ENCODE measurements around the gene FPR2. TPM values are rescaled to one million over a fixed set of nuclear protein-coding genes. Genes with fewer than 3 reads are reported as not detected.

FPR2 gene
- total RNA-seq, 2 experiments from 2014 or later: not detected

DNA sequence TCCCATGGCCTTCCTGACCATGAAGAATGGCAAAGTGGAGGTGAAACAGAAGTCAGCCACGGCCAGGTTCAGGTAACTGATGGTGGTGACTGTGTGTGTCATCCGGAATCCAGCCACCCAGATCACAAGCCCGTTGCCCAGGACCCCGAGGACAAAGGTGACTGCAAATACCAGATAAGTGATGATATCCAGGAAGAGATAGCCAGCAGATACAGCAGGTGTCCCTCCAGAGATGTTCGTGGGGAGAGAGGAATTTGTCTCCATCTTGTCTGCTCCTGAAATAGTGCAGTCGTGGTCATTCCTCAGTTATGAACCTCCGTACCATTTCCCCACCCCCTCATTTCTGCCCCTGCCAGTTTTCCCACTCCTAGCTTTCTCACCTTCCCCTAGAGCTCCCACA is 14.2 kb upstream of the FPR2 start:
- Mint-ChIP-seq H3K36me3 (ENCODE audit: low read depth) (no peaks in the 10 kb centered on the region), H3K4me1 (ENCODE audit: low read depth) (no peaks in the 10 kb centered on the region)

GRCh38 chr19:51749979-51750378 is 11.0 kb upstream of the FPR2 start:
- CTCF ChIA-PET: no interaction called here
- no peak for ATAC-seq
- POLR2A ChIA-PET: no interaction called here
- Mint-ChIP-seq H3K27me3 (ENCODE audit: low read depth) (no peaks in the 10 kb centered on the region), H3K36me3 (ENCODE audit: low read depth) (no peaks in the 10 kb centered on the region), H3K27ac (no peak overlapping the region), H3K9me3 (ENCODE audit: insufficient read depth) (peaks cover 4% of the 10 kb centered on the region), H3K4me1 (ENCODE audit: low read depth) (no peaks in the 10 kb centered on the region), H3K4me3 (no peak overlapping the region)
- no peak for DNase-seq

More for the DNA sequence above, 14.2 kb upstream of the FPR2 start:
- CTCF ChIA-PET: no interaction called here
- Mint-ChIP-seq H3K27ac (no peak overlapping the region), H3K27me3 (ENCODE audit: low read depth) (no peaks in the 10 kb centered on the region), H3K9me3 (ENCODE audit: insufficient read depth) (peaks cover 4% of the 10 kb centered on the region), H3K4me3 (no peak overlapping the region)
- DNase-seq (no peak), ATAC-seq (no peak)
- POLR2A ChIA-PET: no interaction called here

GRCh38 chr19:51750400-51751094 is 10.4 kb upstream of the FPR2 start:
- ATAC-seq (no peak), DNase-seq (no peak)
- Mint-ChIP-seq H3K4me1 (ENCODE audit: low read depth) (no peaks in the 10 kb centered on the region), H3K27ac (no peak overlapping the region), H3K4me3 (no peak overlapping the region), H3K27me3 (ENCODE audit: low read depth) (no peaks in the 10 kb centered on the region), H3K36me3 (ENCODE audit: low read depth) (no peaks in the 10 kb centered on the region), H3K9me3 (ENCODE audit: insufficient read depth) (no peaks in the 10 kb centered on the region)
- POLR2A ChIA-PET: no interaction called here
- CTCF ChIA-PET: no interaction called here

- no peaks in the 10 kb centered on the region for H3K9me3 Mint-ChIP-seq (ENCODE audit: insufficient read depth)
- H3K27me3 Mint-ChIP-seq (ENCODE audit: low read depth): no peaks in the 10 kb centered on the region
- no peaks in the 10 kb centered on the region for H3K4me1 Mint-ChIP-seq (ENCODE audit: low read depth)
- DNase-seq (no peak), ATAC-seq (no peak)
- ChIA-PET POLR2A (no interaction called here), CTCF (no interaction called here)
- no peak within 1 kb of the TSS for H3K27ac Mint-ChIP-seq
- no peaks in the 10 kb centered on the region for H3K36me3 Mint-ChIP-seq (ENCODE audit: low read depth)
- no peak within 1 kb of the TSS for H3K4me3 Mint-ChIP-seq
Observed at GRCh38 chr19:51751655-51752054, 9.3 kb upstream of the FPR2 start, which contains the start of gene FPR1. Gene FPR1 (minus strand): TSS chr19:51751878. CDS start chr19:51746994, 4,884 bp downstream.

DNA sequence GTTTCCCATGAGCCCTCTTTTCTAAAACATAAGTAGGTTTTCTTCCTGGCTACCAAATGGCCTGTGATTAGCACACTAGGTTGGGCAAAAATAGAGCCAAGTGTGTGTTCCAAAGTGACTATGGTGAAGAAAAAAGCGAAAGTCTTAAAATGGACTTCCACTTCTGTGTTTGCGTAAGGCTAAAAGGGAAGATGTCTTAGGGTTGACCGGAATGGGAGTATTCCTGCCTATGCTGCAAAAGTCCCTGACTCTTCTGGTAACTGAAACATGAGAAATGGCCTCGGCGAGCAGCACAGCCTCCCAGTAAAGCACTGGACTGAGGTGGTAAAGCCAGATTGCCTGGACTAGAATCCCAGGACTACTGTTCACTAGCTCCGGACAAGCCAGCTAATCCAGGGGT is 6.9 kb upstream of the FPR2 start:
- ATAC-seq: no peak
- Mint-ChIP-seq H3K27me3 (ENCODE audit: low read depth) (no peaks in the 10 kb centered on the region), H3K36me3 (ENCODE audit: low read depth) (no peaks in the 10 kb centered on the region), H3K4me3 (no peak overlapping the region), H3K9me3 (ENCODE audit: insufficient read depth) (no peaks in the 10 kb centered on the region), H3K27ac (no peak overlapping the region), H3K4me1 (ENCODE audit: low read depth) (no peaks in the 10 kb centered on the region)
- ChIA-PET POLR2A (no interaction called here), CTCF (no interaction called here)
- DNase-seq: no peak

- H3K9me3 Mint-ChIP-seq (ENCODE audit: insufficient read depth): no peaks in the 10 kb centered on the region
- POLR2A ChIA-PET: no interaction called here
- H3K36me3 Mint-ChIP-seq (ENCODE audit: low read depth): no peaks in the 10 kb centered on the region
- H3K27ac Mint-ChIP-seq: no peak overlapping the region
- H3K4me1 Mint-ChIP-seq (ENCODE audit: low read depth): no peaks in the 10 kb centered on the region
- CTCF ChIA-PET: interaction anchor here (1.5 kb wide), 1 partner anchor 23 kb away, joined by 3 read pairs; no protein-coding TSS in a partner anchor
- no peak for ATAC-seq
- no peak overlapping the region for H3K4me3 Mint-ChIP-seq
- no peak for DNase-seq
- no peaks in the 10 kb centered on the region for H3K27me3 Mint-ChIP-seq (ENCODE audit: low read depth)
Observed at GRCh38 chr19:51754770-51755169, 6.2 kb upstream of the FPR2 start.

- POLR2A ChIA-PET: no interaction called here
- CTCF ChIA-PET: interaction anchor here (1.5 kb wide), 1 partner anchor 22 kb away, joined by 3 read pairs; no protein-coding TSS in a partner anchor
- Mint-ChIP-seq H3K27ac (no peak overlapping the region), H3K36me3 (ENCODE audit: low read depth) (no peaks in the 10 kb centered on the region), H3K9me3 (ENCODE audit: insufficient read depth) (no peaks in the 10 kb centered on the region), H3K4me1 (ENCODE audit: low read depth) (no peaks in the 10 kb centered on the region), H3K27me3 (ENCODE audit: low read depth) (no peaks in the 10 kb centered on the region), H3K4me3 (no peak overlapping the region)
- DNase-seq: no peak
- no peak for ATAC-seq
Observed at GRCh38 chr19:51755571-51755970, 5.4 kb upstream of the FPR2 start.

- ChIA-PET POLR2A (no interaction called here), CTCF (no interaction called here)
- no peaks in the 10 kb centered on the region for H3K27me3 Mint-ChIP-seq (ENCODE audit: low read depth)
- H3K4me1 Mint-ChIP-seq (ENCODE audit: low read depth): no peaks in the 10 kb centered on the region
- no peak overlapping the region for H3K4me3 Mint-ChIP-seq
- DNase-seq: no peak
- no peaks in the 10 kb centered on the region for H3K9me3 Mint-ChIP-seq (ENCODE audit: insufficient read depth)
- no peaks in the 10 kb centered on the region for H3K36me3 Mint-ChIP-seq (ENCODE audit: low read depth)
- H3K27ac Mint-ChIP-seq: no peak overlapping the region
- ATAC-seq: no peak
Observed at GRCh38 chr19:51761696-51762095, 716 bp downstream of the FPR2 start.

DNA sequence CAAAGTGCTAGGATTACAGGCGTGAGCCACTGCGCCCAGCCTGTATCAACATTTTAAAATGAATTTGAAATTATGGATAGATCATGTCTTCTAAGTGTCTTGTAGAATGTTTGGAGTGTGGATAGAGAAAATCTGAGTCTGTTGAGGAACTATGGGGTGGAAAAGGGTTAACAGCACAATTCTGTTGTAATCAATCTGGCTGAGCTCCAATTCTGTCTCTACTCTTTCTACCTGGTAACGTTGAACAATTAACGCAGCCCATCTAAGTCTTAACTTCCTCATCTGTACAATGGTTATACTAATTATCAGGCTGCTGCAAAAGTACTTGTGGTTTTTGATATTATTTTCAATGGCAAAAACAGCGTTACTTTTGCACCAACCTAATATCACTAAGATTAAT is 4.1 kb downstream of the FPR2 start:
- no peak overlapping the region for H3K27ac Mint-ChIP-seq
- H3K36me3 Mint-ChIP-seq (ENCODE audit: low read depth): no peaks in the 10 kb centered on the region
- no peak overlapping the region for H3K4me3 Mint-ChIP-seq
- DNase-seq (no peak), ATAC-seq (no peak)
- CTCF ChIA-PET: no interaction called here
- peaks cover 4% of the 10 kb centered on the region for H3K27me3 Mint-ChIP-seq (ENCODE audit: low read depth)
- H3K9me3 Mint-ChIP-seq (ENCODE audit: insufficient read depth): no peaks in the 10 kb centered on the region
- H3K4me1 Mint-ChIP-seq (ENCODE audit: low read depth): no peaks in the 10 kb centered on the region
- POLR2A ChIA-PET: no interaction called here

DNA sequence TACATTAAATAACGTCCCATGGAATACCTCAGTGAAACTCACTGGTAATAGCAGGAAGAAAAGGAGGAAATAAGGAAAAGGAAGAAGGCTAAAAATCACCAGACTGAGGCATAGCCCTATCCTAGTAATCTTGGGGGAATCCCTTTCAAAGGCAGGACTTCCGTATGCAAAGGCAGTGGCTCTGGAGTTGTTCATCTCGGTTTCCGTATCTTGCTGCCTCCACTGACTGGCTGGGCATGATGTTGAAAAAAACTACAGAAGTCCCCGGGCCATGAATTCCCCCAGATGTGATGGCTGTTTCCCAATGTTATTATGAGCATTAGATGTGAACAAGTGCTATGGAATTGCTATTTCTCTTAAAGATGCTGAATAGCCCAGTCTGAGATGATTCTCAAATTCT is 5.5 kb downstream of the FPR2 start:
- Mint-ChIP-seq H3K4me1 (ENCODE audit: low read depth) (no peaks in the 10 kb centered on the region), H3K4me3 (no peak overlapping the region), H3K27me3 (ENCODE audit: low read depth) (peaks cover 7% of the 10 kb centered on the region), H3K9me3 (ENCODE audit: insufficient read depth) (no peaks in the 10 kb centered on the region), H3K36me3 (ENCODE audit: low read depth) (no peaks in the 10 kb centered on the region), H3K27ac (no peak overlapping the region)
- DNase-seq (no peak), ATAC-seq (no peak)
- ChIA-PET CTCF (no interaction called here), POLR2A (no interaction called here)

DNA sequence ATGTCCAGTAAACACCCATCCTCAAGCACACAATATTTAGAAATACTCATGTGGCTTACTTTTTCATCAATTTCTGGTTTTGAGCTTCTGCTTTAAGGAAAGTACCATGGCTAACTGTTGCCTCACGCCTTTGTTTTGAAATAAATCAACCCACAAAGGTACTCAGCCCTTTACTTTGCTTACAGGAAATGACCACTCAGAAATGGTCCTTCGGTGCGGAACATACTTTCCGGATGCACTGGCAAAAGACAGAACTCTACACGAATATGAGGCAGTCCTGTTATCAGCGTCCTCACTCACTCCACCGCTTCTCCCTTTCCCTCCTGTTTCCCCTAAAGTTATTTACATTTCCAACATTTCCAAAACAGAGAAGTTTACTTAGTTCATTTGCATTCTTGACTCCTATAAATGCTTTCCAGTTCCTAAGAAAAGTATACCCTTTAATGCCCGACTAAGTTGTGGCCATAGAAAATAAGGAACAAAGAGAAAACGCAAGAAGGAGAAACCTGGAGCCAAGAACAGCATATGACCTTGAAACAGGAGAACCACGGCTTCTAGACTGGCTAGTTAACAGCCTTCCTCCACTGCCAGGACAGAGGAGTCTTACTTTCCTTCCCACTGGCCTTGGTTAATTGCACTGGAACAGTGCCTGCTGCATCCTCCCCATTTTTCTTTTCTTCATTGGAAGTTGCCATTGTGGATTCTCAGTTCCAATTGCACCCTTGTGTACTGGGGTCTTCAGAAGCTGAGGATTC is 10.6 kb downstream of the FPR2 start:
- ChIA-PET CTCF (no interaction called here), POLR2A (interaction anchor here (0.7 kb wide), 1 partner anchor 358 kb away, joined by 4 read pairs; no protein-coding TSS in a partner anchor)
- Mint-ChIP-seq H3K4me3 (no peak overlapping the region), H3K36me3 (ENCODE audit: low read depth) (no peaks in the 10 kb centered on the region), H3K27ac (no peak overlapping the region), H3K27me3 (ENCODE audit: low read depth) (peaks cover 16% of the 10 kb centered on the region), H3K9me3 (ENCODE audit: insufficient read depth) (peaks cover 4% of the 10 kb centered on the region), H3K4me1 (ENCODE audit: low read depth) (no peaks in the 10 kb centered on the region)
- ATAC-seq (no peak), DNase-seq (no peak)

DNA sequence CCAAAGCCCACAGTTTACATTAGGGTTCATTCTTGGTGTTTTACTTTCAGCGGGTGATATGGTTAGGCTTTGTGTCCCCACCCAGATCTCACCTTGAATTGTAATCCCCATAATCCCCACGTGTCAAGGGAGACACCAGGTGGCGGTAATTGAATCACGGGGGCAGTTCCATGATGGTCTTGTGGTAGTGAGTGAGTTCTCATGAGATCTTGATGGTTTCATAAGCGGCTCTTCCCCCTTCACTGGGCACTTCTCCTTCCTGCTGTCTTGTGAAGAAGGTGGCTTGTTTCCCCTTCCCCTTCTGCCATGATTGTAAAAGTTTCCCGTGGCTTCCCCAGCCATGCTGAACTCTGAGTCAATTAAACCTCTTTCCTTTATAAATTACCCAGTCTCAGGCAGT is 12.0 kb downstream of the FPR2 start:
- peaks cover 2% of the 10 kb centered on the region for H3K4me1 Mint-ChIP-seq (ENCODE audit: low read depth)
- no peak for DNase-seq
- ChIA-PET POLR2A (interaction anchor here (0.6 kb wide), 1 partner anchor 348 kb away, joined by 3 read pairs; no protein-coding TSS in a partner anchor), CTCF (no interaction called here)
- H3K4me3 Mint-ChIP-seq: no peak overlapping the region
- no peak overlapping the region for H3K27ac Mint-ChIP-seq
- ATAC-seq: no peak
- no peaks in the 10 kb centered on the region for H3K36me3 Mint-ChIP-seq (ENCODE audit: low read depth)
- peaks cover 19% of the 10 kb centered on the region for H3K27me3 Mint-ChIP-seq (ENCODE audit: low read depth)
- H3K9me3 Mint-ChIP-seq (ENCODE audit: insufficient read depth): peaks cover 4% of the 10 kb centered on the region
